HG03139 (cell line): Measurements from ENCODE around the gene NANS.
A peak's percentile ranks its signal among the peaks of the same experiment; 100 is the strongest.
"Not testable (repeated sequence)": the region's sequence is repeated elsewhere in the genome, so short reads cannot be mapped to it uniquely, and the experiment has no call there.

Experiments
- ATAC-seq: cut with Tn5 transposase; IDR thresholded peaks from one replicate; pipeline ENCODE4 v1.9.1; 2021; ENCODE audit not compliant: unreplicated experiment

Gene NANS

DNA sequence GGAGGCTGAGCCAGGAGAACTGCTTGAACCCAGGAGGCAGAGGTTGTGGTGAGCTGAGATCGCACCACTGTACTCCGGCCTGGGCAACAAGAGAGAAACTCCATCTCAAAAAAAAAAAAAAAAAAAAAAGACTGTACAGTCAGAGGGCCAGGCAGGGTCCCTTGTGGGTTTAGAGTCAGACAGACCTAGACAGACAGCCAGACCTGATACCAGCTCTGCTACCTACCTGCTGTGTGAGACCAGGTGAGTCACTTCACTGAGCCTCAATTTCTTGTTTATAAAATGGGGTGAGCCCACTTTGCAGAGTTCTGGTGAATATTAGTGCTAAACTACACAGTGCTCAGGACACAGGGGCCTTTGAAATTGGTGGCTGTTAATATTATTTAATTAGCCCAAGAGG is 42.8 kb downstream of the NANS start:
- no peak for ATAC-seq

DNA sequence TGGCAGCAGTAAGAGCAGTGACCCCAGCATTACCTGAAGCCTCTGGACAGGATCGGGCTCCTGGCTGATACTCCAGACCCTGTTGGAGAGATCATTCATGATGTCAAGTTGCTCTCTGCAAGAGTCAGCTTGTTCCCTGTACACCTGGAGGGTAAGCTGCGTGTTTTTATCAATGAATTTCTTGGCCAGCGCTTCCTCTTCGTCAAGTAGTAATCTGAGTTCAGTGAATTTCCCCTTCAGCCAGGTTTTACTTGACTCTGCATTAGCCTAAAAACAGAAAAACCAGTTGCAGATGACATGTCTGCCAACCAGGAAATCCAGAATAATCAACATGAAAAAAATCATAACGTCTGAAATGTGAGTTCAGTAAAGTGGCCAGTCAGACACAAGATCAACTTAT is 43.4 kb downstream of the NANS start:
- no peak for ATAC-seq

DNA sequence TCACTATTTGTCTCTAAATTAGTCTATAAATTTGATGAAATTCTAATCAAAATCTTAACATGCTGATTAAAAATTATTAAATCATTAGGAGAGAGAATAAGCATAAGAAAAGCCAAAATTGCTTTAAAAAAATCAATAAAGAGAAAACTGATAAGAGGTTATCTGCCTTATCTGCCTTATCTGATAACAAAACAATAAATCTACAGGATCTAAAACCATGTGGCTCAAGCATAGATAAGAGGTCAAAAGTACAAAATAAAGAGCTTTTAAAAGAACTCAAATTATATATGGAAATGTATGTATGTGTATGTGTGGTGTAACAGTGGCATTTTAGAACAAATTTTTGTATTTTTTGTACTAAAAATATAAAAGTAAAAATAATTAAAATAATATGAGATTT is 43.9 kb downstream of the NANS start:
- ATAC-seq: no peak

DNA sequence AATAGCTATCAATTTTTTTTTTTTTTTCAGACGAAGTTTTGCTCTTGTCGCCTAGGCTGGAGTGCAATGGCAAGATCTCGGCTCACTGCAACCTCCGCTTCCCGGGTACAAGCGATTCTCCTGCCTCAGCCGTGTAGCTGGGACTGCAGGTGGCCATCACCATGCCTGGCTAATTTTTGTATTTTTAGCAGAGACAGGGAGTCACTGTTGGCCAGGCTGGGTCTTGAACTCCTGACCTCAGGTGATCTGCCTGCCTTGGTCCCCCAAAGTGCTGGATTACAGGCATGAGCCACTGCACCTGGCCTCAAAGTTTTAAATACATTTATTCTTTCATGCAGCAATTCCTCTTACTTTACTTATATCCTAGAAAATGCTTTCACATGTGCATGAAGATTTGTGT is 44.9 kb downstream of the NANS start:
- peak; percentile 2 for ATAC-seq

DNA sequence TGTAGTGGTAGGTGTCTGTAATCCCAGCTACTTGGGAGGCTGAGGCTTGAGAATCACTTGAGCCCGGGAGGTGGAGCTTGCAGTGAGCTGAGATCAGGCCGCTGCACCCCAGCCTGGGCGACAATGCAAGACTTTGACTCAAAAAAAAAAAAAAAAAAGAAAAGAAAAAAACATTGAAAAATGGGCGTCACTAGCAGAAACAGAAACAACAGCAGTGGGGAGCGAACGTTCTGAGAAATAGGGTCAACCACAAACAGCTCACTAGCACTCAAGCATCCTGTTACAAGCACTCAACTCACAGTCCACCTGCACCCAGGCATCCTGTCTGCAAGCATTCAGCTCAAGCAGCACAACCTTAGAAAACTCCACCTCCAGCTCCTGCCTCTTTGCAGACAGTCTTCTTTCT is 45.3 kb downstream of the NANS start:
- peak; percentile 97 for ATAC-seq

DNA sequence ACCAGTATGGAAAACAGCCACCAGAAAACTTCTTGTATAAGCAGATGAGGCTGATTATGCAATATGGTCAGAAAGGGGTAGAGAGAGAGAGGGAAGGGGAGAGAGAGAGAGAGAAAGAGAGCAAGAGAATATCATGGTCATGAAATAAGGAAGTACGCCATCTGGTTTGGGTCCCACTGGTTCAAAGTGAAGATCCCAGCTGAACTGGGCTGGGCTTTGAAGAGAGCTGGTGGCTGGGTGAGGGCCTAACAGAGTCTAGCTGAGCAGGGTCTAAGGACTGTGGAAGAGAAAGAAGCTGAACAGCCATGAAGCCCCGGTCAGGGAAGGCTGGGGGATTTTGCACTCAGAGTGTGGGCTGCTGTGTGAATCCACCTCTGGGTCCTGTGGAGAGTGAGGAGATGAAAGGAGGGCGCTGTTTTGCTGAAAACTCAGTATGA is 47.9 kb downstream of the NANS start:
- ATAC-seq: no peak

DNA sequence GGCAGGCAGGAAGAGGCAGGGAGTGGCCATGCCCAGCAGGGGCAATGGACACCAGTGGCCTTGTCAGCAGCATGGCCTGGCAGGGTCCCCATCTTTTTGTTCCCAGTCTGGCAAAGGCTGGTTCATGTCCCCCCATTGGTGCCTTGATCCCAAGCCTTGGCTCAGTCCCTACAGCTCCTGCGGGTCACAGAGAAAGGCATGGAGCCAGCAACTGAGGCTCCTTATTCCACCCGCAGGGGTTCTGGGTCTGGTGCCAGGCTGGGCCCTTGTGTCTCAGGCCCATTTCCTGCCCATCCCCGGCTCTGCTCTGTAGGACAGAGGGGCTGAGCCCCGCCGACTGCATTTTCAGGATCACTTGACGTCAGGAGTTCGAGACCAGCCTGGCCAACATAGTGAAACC is 48.5 kb downstream of the NANS start:
- no peak for ATAC-seq

DNA sequence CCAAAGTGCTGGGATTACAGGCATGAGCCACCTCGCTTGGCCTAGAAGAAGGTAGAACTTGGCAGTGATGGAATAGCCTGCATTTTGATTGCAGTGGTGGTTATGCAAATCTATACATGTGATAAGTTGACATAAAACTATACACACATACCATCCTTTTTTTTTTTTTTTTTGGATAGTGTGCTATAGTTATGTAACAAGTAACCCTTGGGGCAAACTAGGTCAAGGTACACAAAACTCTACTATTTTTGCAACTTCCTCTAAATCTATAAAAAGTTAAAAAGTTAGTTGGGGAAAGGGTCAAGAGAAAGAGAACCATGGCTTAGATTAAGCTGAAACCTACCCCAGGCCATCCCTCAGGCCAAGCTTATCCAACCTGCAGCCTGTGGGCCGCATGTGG is 51.4 kb downstream of the NANS start:
- no peak for ATAC-seq

DNA sequence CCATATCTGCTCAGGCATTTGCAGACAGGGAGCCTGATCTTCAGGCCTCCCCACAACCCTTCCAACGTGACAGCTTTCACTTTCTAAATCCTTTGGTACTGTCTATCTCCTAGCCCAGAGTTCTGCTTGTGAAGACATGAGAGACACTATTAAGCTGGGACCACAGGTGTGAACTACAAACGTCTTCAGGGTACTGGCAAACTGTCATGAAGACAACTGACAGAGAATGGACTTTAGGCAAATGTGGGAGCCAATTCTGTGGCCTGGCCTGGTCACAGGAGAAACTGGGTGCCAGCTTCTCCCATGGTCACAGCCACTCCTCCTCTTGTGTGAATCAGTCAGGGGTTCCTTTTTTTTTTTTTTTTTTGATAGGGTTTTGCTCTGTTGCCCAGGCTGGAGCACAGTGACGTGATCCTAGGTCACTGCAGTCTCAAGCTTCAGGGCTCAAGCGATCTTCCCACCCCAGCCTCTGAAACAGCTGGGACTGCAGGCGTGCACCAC is 52.0 kb downstream of the NANS start:
- ATAC-seq: peak; percentile 65

DNA sequence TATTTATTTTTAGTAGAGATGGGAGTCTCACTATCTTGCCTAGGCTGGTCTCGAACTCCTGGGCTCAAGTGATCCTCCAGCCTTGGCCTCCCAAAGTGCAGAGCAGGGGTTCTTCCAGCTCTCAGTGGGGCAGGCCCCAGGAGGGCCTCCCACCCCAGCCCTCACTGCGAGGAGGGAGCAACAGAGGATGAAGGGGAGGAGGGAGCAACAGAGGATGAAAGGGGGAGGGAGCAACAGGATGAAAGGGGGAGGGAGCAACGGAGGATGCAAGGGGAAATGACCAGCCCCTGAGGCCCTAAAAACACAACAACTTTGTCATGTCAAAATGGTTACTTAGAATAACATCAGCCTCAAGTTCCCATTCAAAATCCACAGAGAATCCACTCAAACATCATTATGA is 52.5 kb downstream of the NANS start:
- ATAC-seq: no peak

DNA sequence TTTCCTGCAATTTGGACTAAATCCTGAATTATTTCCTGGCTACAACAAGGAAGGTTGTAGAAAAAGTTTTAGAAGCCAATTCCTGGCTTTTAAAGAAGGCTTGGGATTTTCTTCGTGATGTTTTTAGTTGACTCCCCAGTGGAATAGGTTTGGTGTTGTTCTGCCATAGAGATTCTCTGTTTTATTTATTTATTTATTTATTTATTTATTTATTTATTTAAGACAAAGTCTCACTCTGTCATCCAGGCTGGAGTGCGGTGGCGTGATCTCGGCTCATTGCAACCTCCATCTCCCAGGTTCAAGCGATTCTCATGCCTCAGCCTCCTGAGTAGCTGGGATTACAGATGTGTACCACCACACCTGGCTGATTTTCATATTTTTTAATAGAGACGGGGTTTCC is 60.6 kb downstream of the NANS start:
- ATAC-seq: not testable (repeated sequence)

DNA sequence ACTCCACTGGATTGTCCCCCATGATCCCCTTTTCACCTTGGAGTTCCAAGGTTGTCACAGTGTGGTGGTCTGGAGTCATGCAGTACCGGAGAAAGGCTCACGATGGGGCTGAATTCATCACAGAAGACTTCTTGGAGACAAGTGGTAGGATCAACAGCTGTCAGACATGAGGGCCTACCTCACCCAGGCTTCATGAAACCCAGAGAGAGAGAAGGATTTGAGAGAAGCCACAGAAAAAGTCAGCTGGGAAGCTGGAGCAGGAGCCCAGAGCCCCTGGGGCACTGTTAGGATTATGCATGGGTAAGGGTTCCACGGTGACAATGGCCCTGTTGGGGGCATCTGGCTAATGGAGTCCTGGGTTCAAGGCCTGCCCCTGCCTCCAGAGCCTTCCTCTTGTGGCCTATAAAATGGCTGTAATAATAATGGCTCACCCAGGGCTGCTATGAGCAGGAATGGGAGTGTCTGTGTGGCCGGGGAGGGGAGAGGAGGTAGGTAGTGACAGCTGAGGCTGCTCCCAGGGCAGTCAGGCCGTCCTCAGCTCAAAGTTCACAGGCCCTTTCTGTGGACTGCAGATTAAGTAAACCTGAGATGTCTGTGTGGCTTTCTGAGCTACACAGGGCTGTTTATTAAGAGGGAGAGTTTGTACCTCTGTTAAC is 61.6 kb downstream of the NANS start:
- no peak for ATAC-seq

DNA sequence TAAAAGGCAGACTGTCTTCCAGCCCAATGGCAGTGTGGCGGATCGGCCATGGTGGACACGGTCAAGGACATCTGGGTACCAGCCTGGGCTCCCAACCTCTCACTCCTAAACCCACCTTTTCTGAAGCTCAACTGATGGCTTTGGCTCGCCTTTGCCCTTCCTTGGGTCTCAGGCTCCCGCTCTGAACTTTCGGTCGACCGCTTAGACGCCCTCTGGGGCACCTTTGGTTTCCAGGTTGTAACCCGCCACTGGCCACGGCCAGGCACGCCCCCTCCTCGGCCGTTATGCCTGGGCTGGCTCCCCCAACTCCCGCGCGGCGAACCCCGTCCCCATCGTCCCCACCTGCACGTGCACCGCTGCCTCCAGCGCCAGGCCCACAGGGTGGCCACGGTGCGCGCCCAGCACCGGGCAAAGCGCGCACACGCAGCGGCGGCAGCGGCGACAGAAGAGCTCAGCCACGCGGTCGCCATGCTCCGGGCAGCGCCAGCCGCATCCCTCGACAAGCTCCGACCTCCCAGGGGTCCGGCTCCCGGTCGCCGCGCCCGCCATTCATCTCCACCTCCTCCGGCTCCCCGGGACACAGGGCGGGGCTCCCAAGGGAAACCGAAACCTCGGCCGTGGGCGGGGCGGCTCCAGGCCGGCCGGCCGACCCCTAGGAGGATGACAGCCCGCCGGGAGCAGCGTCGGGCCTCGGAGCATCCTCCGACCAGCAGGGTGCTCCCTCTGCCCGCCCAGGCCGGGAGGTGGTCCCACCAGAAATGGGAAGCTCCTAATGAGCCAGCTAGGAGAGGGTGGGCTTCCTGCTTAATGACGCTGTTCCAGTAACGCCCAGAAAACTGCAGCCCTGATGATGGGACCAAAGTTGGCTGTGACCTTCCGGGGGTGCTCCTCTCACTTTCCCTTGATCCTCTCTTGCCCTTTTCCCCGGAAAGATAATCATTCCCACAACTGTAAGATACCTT is 62.4 kb downstream of the NANS start, which contains the start of gene TRIM14:
Gene TRIM14, minus strand, starts transcription at position 583 of the 962 bp plus-strand sequence. Its CDS starts 34 bp downstream, at position 549.
- no peak for ATAC-seq

DNA sequence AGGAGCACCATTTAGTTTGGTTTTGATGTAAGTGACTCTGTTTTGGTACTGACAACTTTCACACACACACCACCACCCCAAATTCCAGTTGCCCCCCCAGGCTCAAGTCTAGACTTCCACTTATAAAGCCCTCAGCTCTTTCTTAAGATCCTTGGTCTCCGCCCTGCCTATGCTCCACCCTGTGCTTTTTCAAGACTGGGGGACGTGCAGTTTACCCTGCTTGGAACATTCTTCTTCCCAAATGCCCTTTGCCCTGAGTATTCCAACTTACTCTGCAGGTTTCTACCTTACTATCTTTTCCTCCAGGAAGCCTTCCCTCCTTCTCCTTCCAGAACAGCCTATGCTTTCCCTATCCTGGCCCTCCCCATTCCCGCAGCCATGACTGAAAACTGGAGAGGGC is 63.9 kb downstream of the NANS start:
- no peak for ATAC-seq

DNA sequence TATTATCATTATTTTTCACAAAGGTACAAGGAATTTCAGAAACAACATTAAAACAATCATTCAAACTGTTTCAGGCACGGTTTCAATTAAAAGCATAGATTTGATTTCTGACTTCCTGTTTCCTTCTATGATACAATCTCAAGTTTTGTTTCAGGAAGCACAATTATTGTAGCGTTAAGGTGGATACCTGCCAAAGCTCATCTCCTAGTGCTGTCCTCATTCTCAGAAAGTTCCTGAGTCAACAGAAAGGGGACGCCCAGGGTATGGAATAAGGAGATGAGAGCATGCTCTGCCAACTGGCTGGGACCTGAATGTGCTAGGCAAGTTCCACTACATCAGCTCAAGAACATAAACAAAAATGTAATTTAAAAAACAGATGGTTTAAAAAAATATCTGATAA is 64.5 kb downstream of the NANS start:
- ATAC-seq: no peak

DNA sequence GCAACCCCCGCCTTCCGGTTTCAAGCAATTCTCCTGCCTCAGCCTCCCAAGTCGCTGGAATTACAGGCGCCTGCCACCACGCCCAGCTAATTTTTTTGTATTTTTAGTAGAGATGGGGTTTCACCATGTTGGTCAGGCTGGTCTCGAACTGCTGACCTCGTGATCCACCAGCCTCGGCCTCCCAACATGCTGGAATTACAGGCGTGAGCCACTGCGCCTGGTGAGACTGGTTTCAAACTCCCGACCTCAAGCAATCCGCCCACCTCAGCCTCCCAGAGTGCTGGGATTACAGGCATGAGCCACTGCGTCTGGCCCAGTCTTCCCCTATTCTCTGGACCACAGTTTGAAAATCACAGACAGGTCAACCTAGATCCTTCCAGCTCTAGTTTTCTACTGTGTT is 67.6 kb downstream of the NANS start:
- ATAC-seq: not testable (repeated sequence)

DNA sequence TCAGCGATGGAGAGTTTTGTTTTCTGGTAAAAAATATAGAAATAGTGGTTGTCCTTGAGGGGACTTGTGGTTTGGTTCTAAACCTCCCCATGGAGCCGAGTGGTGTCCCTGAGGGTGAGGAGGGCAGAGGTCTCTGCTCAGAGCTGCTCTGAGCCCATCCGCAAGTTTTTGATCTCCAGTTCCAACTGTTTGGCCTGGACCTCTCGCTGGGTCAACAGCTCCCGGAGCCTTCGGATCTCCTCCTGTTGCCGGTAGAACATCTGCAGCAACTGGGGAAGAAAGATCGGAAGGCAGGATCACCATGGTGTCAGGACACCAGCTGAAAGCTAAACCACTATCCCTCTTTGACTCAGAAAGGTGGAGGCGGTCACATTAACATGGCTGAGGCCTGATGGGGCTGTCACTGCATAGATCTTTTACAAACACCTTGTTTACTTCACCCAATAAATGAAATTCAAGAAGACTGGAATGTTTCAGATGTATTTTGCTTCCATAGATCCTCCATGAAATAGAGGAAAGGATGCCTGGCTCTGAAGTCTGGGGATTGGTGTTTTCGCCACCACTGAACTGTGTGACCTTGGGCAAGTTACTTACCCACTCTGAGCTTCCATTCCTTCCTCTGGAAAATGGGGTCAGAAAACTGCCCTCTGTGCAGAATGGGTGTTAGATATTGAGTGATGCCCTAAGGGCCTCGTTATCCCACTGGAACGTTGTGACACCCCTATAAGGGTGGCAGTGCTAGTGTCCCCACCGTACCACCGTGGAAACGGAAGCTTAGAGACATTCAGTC is 68.3 kb downstream of the NANS start:
- no peak for ATAC-seq

DNA sequence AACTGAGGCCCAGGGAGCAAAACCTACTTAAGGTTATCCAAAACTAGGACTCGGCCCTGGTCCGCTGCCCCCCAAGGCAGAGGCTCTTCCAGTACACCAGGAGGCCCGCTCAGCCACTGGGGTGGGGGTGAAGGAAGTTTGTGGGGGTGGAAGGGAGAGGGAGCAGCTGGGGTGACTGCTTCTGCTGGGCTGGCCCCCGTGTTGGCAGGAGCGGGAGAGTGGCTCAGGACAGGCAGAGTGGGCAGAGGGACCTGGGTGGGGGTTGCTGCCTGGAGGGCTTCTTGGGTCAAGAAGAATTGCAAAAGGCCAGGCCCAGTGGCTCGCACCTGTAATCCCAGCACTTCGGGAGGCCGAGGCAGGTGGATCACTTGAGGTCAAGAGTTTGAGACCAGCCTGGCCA is 70.7 kb downstream of the NANS start:
- ATAC-seq: no peak

DNA sequence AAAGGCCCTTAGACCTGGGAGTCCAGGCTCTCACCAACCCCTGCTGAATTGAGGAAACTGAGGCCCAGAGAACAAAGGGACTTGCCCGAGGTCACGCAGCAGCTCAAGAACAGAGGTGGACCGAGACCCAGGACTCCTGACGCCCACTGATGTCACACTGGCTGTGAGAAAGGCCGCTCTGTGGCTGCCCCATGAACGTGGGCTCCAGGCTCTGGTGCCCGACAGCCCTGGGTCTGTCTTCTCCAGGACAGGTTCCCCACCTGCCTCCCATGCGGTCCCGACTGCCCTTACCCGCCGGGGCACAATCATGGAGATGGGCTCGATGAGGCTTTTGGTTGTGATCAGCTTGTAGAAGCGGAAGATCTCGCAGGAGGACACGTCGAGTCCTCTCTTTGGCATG is 71.8 kb downstream of the NANS start:
- ATAC-seq: no peak

DNA sequence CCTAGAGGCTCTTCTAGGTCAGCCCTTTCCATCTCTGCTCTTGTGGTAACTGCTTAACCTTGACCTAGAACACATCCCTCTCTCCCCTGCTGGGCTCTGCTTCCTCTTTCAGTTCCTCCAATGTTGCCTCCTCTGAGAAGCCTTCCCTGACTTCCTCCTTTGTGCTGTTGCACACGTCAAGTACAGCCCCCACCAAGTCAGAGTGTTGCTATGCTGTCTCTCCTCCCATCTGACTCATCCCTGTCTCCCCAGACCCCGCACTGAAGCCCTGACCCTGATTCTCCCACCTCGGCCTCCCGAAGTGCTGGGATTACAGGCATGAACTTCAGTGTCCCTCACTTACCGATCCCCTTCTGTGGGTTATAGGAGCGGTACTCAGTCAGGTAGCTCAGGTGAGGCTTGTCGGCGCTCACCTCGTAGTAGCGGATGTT is 72.9 kb downstream of the NANS start:
- ATAC-seq: peak; percentile 86

DNA sequence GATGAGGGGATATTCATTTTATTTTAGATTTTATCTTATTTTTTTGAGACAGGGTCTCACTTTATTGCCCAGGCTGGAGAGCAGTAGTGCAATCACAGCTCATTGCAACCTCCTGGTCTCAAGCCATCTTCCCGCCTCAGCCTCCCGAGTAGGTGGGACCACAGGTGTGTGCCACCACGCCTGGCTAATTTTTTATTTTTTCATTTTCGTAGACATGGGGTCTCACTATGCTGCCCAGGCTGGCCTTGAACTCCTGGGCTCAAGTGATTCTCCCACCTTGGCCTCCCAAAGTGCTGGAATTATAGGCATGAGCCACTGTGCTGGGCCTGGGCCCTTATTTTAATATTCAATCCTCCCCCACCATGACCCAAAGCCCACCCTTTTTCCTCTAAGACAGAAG is 73.5 kb downstream of the NANS start:
- not testable (repeated sequence) for ATAC-seq
